ENCODE data around the gene ATP1A1.

The ATP1A1 gene

DNA sequence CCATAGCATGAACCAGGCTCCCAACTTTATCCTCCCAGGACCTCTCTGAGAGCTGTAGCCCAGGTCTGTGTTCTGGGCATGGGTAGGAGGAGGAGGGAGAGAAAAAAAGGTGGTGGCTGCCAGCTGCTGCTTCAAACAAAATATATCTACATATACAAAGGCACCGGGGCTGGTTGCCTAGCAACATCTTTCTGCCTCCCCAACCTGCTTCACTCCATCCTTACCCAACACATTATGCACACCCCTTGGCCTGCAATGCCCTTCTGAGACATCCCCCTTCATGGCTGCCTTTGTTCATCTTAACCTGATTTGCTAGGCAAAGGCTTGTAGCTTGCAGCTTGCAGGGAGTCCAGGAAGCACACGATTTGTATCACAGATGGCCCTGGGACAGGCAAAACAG, 27.2 kb upstream of the ATP1A1 start:
- H3K9me3 ChIP-seq (ENCODE audit: control insufficient read depth in 1 of 2, low read length in 2 of 2): no peaks in the 10 kb centered on the region
- no peak overlapping the region for H3K27ac ChIP-seq (ENCODE audit: low read length)
- H3K36me3 ChIP-seq (ENCODE audit: control insufficient read depth in 1 of 2, insufficient read depth in 2 of 2, low read length in 2 of 2): no peaks in the 10 kb centered on the region
- no peaks in the 10 kb centered on the region for H3K27me3 ChIP-seq (ENCODE audit: low read depth, low read length)
- no peaks in the 10 kb centered on the region for H3K4me1 ChIP-seq (ENCODE audit: control insufficient read depth in 1 of 2, insufficient read depth in 2 of 2, low read length in 2 of 2)
- H3K4me3 ChIP-seq (ENCODE audit: low read depth in 1 of 2, low read length in 2 of 2): no peak overlapping the region

DNA sequence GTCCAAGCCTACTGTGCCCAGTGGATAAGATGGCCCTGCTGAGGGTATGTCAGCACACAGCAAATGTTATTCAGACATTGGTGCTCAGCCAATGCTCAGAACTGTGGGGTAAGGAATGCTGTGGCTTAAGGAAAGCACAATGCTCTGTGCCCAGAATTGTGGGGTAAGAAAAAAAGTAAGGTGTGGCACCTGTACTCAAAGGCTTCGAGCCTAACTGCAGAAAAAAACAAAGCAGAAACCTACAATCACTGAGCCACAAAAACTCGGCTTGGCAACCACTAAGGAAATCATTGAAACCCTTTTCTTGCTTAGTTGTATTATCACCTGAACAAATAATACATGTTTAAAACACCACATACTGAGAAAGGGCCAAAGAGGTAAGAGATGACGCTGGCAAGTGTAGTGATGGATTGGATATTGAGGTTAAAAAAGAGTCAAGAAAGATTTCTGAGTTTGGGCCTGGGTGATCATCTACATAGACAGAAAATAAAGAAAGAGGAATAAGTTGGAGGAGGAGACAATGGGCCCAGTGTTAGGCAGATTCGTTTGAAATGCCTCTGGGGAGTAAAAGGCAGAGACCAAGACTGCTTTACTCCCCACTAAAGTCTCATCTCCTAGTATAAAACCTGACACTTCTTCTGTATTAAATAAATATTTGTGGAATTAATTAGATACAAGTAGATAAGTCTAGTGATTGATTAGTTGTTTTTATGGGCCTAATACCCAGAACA, 25.9 kb upstream of the ATP1A1 start:
- no peak overlapping the region for H3K4me3 ChIP-seq (ENCODE audit: low read depth in 1 of 2, low read length in 2 of 2)
- H3K36me3 ChIP-seq (ENCODE audit: control insufficient read depth in 1 of 2, insufficient read depth in 2 of 2, low read length in 2 of 2): no peaks in the 10 kb centered on the region

DNA sequence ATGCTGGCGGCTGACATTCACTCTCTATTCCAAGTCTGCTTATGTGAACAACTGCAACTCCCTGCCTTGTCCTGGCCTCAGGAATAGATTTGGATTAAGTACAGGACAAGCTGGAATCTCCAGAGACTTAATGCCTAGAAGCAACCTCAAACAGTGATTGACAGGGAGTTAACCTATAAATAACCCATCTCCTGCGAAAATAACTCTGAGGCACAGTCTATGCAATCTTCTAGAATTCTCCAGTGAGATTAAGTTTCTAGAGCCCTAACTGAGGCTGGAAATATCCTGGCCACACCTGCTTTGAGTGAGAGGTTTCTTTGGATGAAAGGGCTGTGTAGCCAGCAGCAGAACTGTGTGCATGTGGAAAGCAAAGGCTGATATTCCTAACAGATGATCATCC, 25.3 kb upstream of the ATP1A1 start:
- H3K36me3 ChIP-seq (ENCODE audit: control insufficient read depth in 1 of 2, insufficient read depth in 2 of 2, low read length in 2 of 2): no peaks in the 10 kb centered on the region
- H3K9me3 ChIP-seq (ENCODE audit: control insufficient read depth in 1 of 2, low read length in 2 of 2): no peaks in the 10 kb centered on the region
- no peak overlapping the region for H3K27ac ChIP-seq (ENCODE audit: low read length)
- no peak overlapping the region for H3K4me3 ChIP-seq (ENCODE audit: low read depth in 1 of 2, low read length in 2 of 2)
- H3K27me3 ChIP-seq (ENCODE audit: low read depth, low read length): no peaks in the 10 kb centered on the region
- no peaks in the 10 kb centered on the region for H3K4me1 ChIP-seq (ENCODE audit: control insufficient read depth in 1 of 2, insufficient read depth in 2 of 2, low read length in 2 of 2)

More for the DNA sequence above, 25.9 kb upstream of the ATP1A1 start:
- Histone ChIP-seq H3K27ac (ENCODE audit: low read length) (no peak overlapping the region), H3K9me3 (ENCODE audit: control insufficient read depth in 1 of 2, low read length in 2 of 2) (no peaks in the 10 kb centered on the region), H3K27me3 (ENCODE audit: low read depth, low read length) (no peaks in the 10 kb centered on the region), H3K4me1 (ENCODE audit: control insufficient read depth in 1 of 2, insufficient read depth in 2 of 2, low read length in 2 of 2) (no peaks in the 10 kb centered on the region)

DNA sequence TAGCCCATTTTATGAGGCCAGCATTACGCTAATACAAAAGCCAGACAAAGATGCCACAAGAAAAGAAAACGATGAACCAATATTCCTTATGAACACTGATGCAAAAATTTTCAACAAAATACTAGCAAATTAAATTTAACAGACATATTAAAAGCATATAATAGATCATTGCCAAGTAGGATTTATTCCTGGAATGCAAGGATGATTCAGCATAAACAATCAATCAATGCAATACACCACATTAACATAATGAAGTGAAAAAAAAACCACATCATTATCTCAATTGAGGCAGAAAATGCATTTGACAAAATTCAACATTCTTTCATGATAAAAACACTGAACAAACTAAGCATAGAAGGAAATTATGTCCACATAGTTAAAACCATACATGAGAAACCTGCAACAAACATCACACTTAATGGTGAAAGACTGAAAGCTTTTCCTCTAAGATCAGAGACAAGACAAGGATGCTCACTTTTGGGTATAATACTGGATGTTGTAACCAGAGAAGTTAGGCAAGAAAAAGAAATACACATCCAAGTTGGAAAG, 22.9 kb upstream of the ATP1A1 start:
- Histone ChIP-seq H3K4me1 (ENCODE audit: control insufficient read depth in 1 of 2, insufficient read depth in 2 of 2, low read length in 2 of 2) (no peaks in the 10 kb centered on the region), H3K4me3 (ENCODE audit: low read depth in 1 of 2, low read length in 2 of 2) (no peak overlapping the region), H3K9me3 (ENCODE audit: control insufficient read depth in 1 of 2, low read length in 2 of 2) (no peaks in the 10 kb centered on the region), H3K36me3 (ENCODE audit: control insufficient read depth in 1 of 2, insufficient read depth in 2 of 2, low read length in 2 of 2) (no peaks in the 10 kb centered on the region), H3K27me3 (ENCODE audit: low read depth, low read length) (no peaks in the 10 kb centered on the region), H3K27ac (ENCODE audit: low read length) (no peak overlapping the region)

DNA sequence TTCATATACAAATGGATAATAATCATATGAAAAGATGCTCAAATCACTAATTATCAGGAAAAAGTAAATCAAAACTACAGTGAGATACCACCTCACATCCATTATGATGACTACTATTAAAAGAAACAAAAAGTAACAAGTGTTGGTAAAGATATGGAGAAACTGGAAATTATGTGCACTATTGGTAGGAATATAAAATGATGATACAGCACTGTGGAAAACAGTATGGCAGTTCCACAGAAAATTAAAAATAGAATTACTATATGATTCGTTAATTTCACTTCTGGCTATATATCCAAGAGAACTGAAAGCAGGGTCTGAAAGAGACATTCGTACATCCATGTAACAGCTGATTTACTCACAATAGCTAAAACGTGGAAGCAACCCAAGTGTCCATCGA, 21.1 kb upstream of the ATP1A1 start:
- H3K27me3 ChIP-seq (ENCODE audit: low read depth, low read length): no peaks in the 10 kb centered on the region
- no peaks in the 10 kb centered on the region for H3K4me1 ChIP-seq (ENCODE audit: control insufficient read depth in 1 of 2, insufficient read depth in 2 of 2, low read length in 2 of 2)
- no peaks in the 10 kb centered on the region for H3K36me3 ChIP-seq (ENCODE audit: control insufficient read depth in 1 of 2, insufficient read depth in 2 of 2, low read length in 2 of 2)
- no peaks in the 10 kb centered on the region for H3K9me3 ChIP-seq (ENCODE audit: control insufficient read depth in 1 of 2, low read length in 2 of 2)
- no peak overlapping the region for H3K27ac ChIP-seq (ENCODE audit: low read length)
- no peak overlapping the region for H3K4me3 ChIP-seq (ENCODE audit: low read depth in 1 of 2, low read length in 2 of 2)

DNA sequence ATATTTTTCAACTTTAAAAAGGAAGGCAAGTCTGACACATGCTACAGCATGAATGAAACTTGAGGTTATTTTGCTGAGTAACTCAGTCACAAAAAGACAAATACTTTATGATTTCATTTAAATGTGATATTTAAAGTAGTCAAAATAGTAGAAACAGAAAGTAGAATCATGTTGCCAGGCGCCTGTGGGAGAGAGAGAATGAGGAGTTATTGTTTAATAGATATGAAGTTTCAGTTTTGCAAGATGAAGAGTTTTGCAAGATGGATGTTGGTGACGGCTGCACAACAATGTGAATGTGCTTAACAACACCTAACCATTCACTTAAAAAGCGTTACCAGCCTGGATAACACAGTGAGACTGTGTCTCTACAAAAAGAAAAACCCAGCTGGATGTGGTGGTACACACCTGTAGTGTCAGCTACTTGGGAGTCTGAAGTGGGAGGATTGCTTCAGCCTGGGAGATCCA, 20.7 kb upstream of the ATP1A1 start:
- H3K4me1 ChIP-seq (ENCODE audit: control insufficient read depth in 1 of 2, insufficient read depth in 2 of 2, low read length in 2 of 2): no peaks in the 10 kb centered on the region
- no peaks in the 10 kb centered on the region for H3K36me3 ChIP-seq (ENCODE audit: control insufficient read depth in 1 of 2, insufficient read depth in 2 of 2, low read length in 2 of 2)
- H3K4me3 ChIP-seq (ENCODE audit: low read depth in 1 of 2, low read length in 2 of 2): no peak overlapping the region
- no peak overlapping the region for H3K27ac ChIP-seq (ENCODE audit: low read length)
- H3K27me3 ChIP-seq (ENCODE audit: low read depth, low read length): no peaks in the 10 kb centered on the region
- H3K9me3 ChIP-seq (ENCODE audit: control insufficient read depth in 1 of 2, low read length in 2 of 2): no peaks in the 10 kb centered on the region

DNA sequence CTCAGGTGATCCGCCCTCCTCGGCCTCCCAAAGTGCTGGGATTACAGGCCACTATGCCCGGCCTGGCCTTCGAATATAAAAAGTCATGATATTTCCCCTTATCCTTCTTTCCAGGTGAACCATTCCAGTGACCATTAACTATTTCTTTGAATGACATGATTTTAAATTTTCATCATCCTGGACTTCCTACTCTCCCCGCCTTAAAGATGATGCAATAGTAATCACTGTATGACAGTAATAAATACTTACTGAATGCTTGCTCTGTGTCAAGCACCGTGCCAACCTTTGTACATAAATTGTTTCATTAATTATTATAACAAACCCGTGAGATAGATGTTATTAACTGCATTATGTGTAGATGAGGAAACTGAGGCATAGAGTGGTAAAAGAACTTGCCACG, 19.9 kb upstream of the ATP1A1 start:
- H3K27me3 ChIP-seq (ENCODE audit: low read depth, low read length): no peaks in the 10 kb centered on the region
- no peak overlapping the region for H3K4me3 ChIP-seq (ENCODE audit: low read depth in 1 of 2, low read length in 2 of 2)
- H3K4me1 ChIP-seq (ENCODE audit: control insufficient read depth in 1 of 2, insufficient read depth in 2 of 2, low read length in 2 of 2): no peaks in the 10 kb centered on the region
- H3K27ac ChIP-seq (ENCODE audit: low read length): no peak overlapping the region
- H3K9me3 ChIP-seq (ENCODE audit: control insufficient read depth in 1 of 2, low read length in 2 of 2): no peaks in the 10 kb centered on the region
- no peaks in the 10 kb centered on the region for H3K36me3 ChIP-seq (ENCODE audit: control insufficient read depth in 1 of 2, insufficient read depth in 2 of 2, low read length in 2 of 2)

DNA sequence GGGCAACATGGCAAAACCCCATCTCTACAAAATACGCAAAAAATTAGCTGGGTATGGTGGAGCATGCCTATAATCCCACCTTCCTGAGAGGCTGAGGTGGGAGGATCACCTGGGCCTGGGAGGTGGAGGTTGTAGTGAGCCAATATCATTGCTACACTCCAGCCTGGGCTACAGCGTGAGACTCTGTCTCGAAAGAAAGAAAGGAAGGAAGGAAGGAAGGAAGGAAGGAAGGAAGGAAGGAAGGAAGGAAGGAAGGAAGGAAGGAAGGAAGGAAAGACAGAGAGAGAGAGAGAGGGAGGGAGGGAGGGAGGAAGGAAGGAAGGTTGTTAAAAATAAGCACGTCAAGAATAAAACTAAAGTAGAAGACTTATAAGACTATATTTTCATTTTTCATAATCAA, 17.0 kb upstream of the ATP1A1 start:
- Histone ChIP-seq H3K4me3 (ENCODE audit: low read depth in 1 of 2, low read length in 2 of 2) (no peak overlapping the region), H3K27ac (ENCODE audit: low read length) (no peak overlapping the region), H3K4me1 (ENCODE audit: control insufficient read depth in 1 of 2, insufficient read depth in 2 of 2, low read length in 2 of 2) (no peaks in the 10 kb centered on the region), H3K27me3 (ENCODE audit: low read depth, low read length) (no peaks in the 10 kb centered on the region), H3K9me3 (ENCODE audit: control insufficient read depth in 1 of 2, low read length in 2 of 2) (no peaks in the 10 kb centered on the region), H3K36me3 (ENCODE audit: control insufficient read depth in 1 of 2, insufficient read depth in 2 of 2, low read length in 2 of 2) (no peaks in the 10 kb centered on the region)

DNA sequence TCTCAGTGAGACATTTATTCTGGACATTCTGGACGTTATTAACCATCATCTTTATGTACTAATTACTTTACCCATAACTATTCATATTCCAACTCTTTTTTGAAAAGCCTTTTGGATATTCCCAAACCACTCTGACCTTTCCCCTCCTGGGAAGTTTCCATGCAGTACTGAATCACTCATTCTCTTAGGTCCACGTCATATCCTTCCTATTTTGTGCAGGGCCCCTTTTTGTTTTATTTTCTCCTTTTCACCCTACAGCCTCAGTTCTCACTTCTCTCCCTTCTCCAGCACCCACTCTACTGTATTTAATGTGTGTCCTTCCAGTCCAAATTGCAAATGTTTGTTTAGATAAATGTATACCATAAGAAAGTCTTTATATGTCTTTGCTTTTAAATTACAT, 16.4 kb upstream of the ATP1A1 start:
- Histone ChIP-seq H3K9me3 (ENCODE audit: control insufficient read depth in 1 of 2, low read length in 2 of 2) (no peaks in the 10 kb centered on the region), H3K4me3 (ENCODE audit: low read depth in 1 of 2, low read length in 2 of 2) (no peak overlapping the region), H3K27me3 (ENCODE audit: low read depth, low read length) (no peaks in the 10 kb centered on the region), H3K36me3 (ENCODE audit: control insufficient read depth in 1 of 2, insufficient read depth in 2 of 2, low read length in 2 of 2) (no peaks in the 10 kb centered on the region), H3K4me1 (ENCODE audit: control insufficient read depth in 1 of 2, insufficient read depth in 2 of 2, low read length in 2 of 2) (no peaks in the 10 kb centered on the region), H3K27ac (ENCODE audit: low read length) (no peak overlapping the region)

DNA sequence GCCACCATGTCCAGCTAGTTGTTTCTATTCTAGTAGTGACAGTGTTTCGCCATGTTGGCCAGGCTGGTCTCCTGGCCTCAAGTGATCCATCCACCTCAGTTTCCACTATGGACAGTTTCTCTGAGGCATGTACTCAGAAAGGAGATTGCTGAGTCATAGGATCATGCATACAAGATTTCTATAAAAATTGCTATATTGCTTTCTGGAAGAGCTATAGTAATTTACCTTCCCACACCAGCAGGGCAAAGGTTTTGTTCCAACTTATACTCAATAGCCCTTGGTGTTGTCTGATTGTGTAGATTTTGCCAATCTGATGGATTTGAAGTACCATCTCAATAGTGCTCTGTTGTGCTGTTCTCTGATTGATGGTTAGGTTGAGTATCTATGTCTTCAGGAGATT, 15.6 kb upstream of the ATP1A1 start:
- Histone ChIP-seq H3K4me1 (ENCODE audit: control insufficient read depth in 1 of 2, insufficient read depth in 2 of 2, low read length in 2 of 2) (no peaks in the 10 kb centered on the region), H3K4me3 (ENCODE audit: low read depth in 1 of 2, low read length in 2 of 2) (no peak overlapping the region), H3K27ac (ENCODE audit: low read length) (no peak overlapping the region), H3K36me3 (ENCODE audit: control insufficient read depth in 1 of 2, insufficient read depth in 2 of 2, low read length in 2 of 2) (no peaks in the 10 kb centered on the region), H3K9me3 (ENCODE audit: control insufficient read depth in 1 of 2, low read length in 2 of 2) (no peaks in the 10 kb centered on the region), H3K27me3 (ENCODE audit: low read depth, low read length) (no peaks in the 10 kb centered on the region)

DNA sequence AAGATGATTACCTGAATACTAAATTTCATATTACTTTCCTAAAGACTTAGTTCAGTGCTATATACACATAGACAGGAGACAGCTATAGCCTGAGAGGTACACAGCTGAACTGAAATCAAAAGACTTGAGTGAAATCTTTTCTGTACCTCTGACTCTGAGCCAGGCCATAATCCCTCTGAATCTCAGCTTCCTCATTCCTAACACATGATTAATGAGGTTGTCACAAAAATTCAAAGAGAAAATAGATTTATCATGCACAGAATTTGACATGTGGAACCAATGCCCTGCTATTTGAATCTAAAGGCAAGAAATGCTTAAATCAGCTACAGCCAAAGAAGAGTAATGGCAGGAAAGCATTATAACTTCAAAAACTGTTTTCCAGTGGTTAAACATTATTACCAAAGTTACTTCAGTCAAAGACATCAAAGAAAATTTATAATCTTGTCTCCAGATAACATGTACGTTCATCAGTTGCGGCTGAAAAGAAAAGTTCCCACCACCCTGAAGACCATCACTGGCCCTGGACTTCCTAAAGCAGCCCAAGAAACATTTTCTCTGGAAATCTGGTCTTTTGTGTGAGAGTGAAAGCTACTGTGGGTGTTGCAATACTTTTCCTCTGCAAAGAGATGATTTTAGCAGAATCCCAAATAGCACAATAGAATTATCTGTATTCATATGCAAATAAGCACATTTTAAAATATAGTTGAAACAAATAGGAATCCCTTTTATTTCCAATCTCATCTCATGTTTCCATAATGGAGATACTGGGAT, 13.8 kb upstream of the ATP1A1 start:
- H3K27ac ChIP-seq (ENCODE audit: low read length): no peak overlapping the region
- H3K27me3 ChIP-seq (ENCODE audit: low read depth, low read length): no peaks in the 10 kb centered on the region
- no peaks in the 10 kb centered on the region for H3K4me1 ChIP-seq (ENCODE audit: control insufficient read depth in 1 of 2, insufficient read depth in 2 of 2, low read length in 2 of 2)
- H3K36me3 ChIP-seq (ENCODE audit: control insufficient read depth in 1 of 2, insufficient read depth in 2 of 2, low read length in 2 of 2): no peaks in the 10 kb centered on the region
- H3K4me3 ChIP-seq (ENCODE audit: low read depth in 1 of 2, low read length in 2 of 2): no peak overlapping the region
- H3K9me3 ChIP-seq (ENCODE audit: control insufficient read depth in 1 of 2, low read length in 2 of 2): no peaks in the 10 kb centered on the region

Data from muscle layer of duodenum (tissue), 2 donors.